WTC11 (cell line): ENCODE measurements around the gene COL9A1. TPM values are rescaled to one million over a fixed set of nuclear protein-coding genes. Genes with fewer than 3 reads are reported as not detected.

ENCODE experiments used
- ATAC-seq: fragments of 200-7000 bp; cut with Tn5 transposase; 2 replicates; pipeline ENCODE4 v1.10.0; 2021; ENCODE audit warnings: mild to moderate bottlenecking, moderate library complexity
- CTCF ChIA-PET: fragments of 300-600 bp; sonication (Branson Sonifier 250); formaldehyde crosslinking; loops from one replicate; lab custom pipeline; 2021; ENCODE audit warnings: antibody characterized with exemption; lab: Charles Lee
- POLR2A ChIA-PET: fragments of 350-600 bp; sonication (Branson Sonifier 250); formaldehyde crosslinking; loops from one replicate; lab custom pipeline; 2021; ENCODE audit warnings: antibody characterized with exemption; lab: Charles Lee
- DNase-seq: peaks from one replicate; pipeline ENCODE4 v3.0.0; 2021; ENCODE audit warnings: low spot score
- H3K27ac Mint-ChIP-seq: 2 replicates; pipeline ENCODE4 v1.8.0; 2021; ENCODE audit warnings: mixed read lengths
- H3K27me3 Mint-ChIP-seq: 2 replicates; pipeline ENCODE4 v1.8.0; 2021; ENCODE audit warnings: low read depth, mild to moderate bottlenecking, moderate library complexity, mixed read lengths
- H3K36me3 Mint-ChIP-seq: 2 replicates; pipeline ENCODE4 v1.8.0; 2021; ENCODE audit warnings: mixed read lengths
- H3K4me1 Mint-ChIP-seq: 2 replicates; pipeline ENCODE4 v1.8.0; 2022; ENCODE audit warnings: mixed read lengths
- H3K4me3 Mint-ChIP-seq: 2 replicates; pipeline ENCODE4 v1.8.0; 2021; ENCODE audit warnings: mild to moderate bottlenecking, moderate library complexity, mixed read lengths
- H3K9me3 Mint-ChIP-seq: 2 replicates; pipeline ENCODE4 v1.8.0; 2021; ENCODE audit warnings: mixed read lengths
- AFF4 ChIP-seq: sonication (generic); formaldehyde crosslinking; IDR thresholded peaks from 2 replicates; pipeline ENCODE4 v1.8.1; 2023; ENCODE audit warnings: mild to moderate bottlenecking, missing genetic modification reagents, borderline replicate concordance
- ATF1 ChIP-seq: sonication (generic); formaldehyde crosslinking; IDR thresholded peaks from 2 replicates; pipeline ENCODE4 v1.8.1; 2023; ENCODE audit warnings: mild to moderate bottlenecking, moderate library complexity, missing genetic modification reagents
- CBFB ChIP-seq: sonication (generic); formaldehyde crosslinking; IDR thresholded peaks from 2 replicates; pipeline ENCODE4 v1.8.1; 2022; ENCODE audit warnings: mild to moderate bottlenecking, low read depth, missing genetic modification reagents
- CREM ChIP-seq: sonication (generic); formaldehyde crosslinking; IDR thresholded peaks from 2 replicates; pipeline ENCODE4 v1.8.1; 2022; ENCODE audit warnings: mild to moderate bottlenecking, missing genetic modification reagents, moderate library complexity
- CTCF ChIP-seq: fragments of 200-600 bp; IDR thresholded peaks from 2 replicates; pipeline ENCODE4 v1.8.0; 2022; ENCODE audit warnings: antibody characterized with exemption
- EMX1 ChIP-seq: fragments of 250-450 bp; sonication (Bioruptor Pico); IDR thresholded peaks from 2 replicates; pipeline ENCODE4 v1.8.0; 2021; ENCODE audit warnings: mild to moderate bottlenecking
- ESRRA ChIP-seq: sonication (generic); formaldehyde crosslinking; IDR thresholded peaks from 2 replicates; pipeline ENCODE4 v1.8.1; 2022; ENCODE audit warnings: mild to moderate bottlenecking, missing genetic modification reagents, borderline replicate concordance
- GABPB1 ChIP-seq: sonication (generic); formaldehyde crosslinking; IDR thresholded peaks from 2 replicates; pipeline ENCODE4 v1.8.1; 2023; ENCODE audit warnings: mild to moderate bottlenecking, missing genetic modification reagents
- MXD4 ChIP-seq: fragments of 250-450 bp; sonication (Bioruptor Pico); IDR thresholded peaks from 2 replicates; pipeline ENCODE4 v1.8.0; 2021; ENCODE audit warnings: mild to moderate bottlenecking, moderate library complexity, borderline replicate concordance
- NFATC4 ChIP-seq: fragments of 250-450 bp; sonication (Bioruptor Pico); IDR thresholded peaks from 2 replicates; pipeline ENCODE4 v1.9.0; 2021; ENCODE audit warnings: mild to moderate bottlenecking
- NFYB ChIP-seq: sonication (generic); formaldehyde crosslinking; conservative IDR thresholded peaks from 2 replicates; pipeline ENCODE4 v1.8.0; 2022; ENCODE audit warnings: low read depth, missing genetic modification reagents
- NR1H2 ChIP-seq: sonication (generic); formaldehyde crosslinking; IDR thresholded peaks from 2 replicates; pipeline ENCODE4 v1.9.0; 2021; ENCODE audit warnings: mild to moderate bottlenecking, moderate library complexity, missing genetic modification reagents
- NR2C2 ChIP-seq: sonication (generic); formaldehyde crosslinking; IDR thresholded peaks from 2 replicates; pipeline ENCODE4 v1.8.0; 2022; ENCODE audit warnings: mild to moderate bottlenecking, missing genetic modification reagents
- RELA ChIP-seq: sonication (generic); formaldehyde crosslinking; IDR thresholded peaks from 2 replicates; pipeline ENCODE4 v1.8.1; 2022; ENCODE audit warnings: missing genetic modification reagents, mild to moderate bottlenecking, borderline replicate concordance
- RORB ChIP-seq: fragments of 250-450 bp; sonication (Bioruptor Pico); IDR thresholded peaks from 2 replicates; pipeline ENCODE4 v1.9.0; 2021; ENCODE audit warnings: mild to moderate bottlenecking
- SMAD4 ChIP-seq: sonication (generic); formaldehyde crosslinking; IDR thresholded peaks from 2 replicates; pipeline ENCODE4 v1.8.0; 2022; ENCODE audit warnings: mild to moderate bottlenecking, missing genetic modification reagents
- TEAD4 ChIP-seq: sonication (generic); formaldehyde crosslinking; IDR thresholded peaks from 2 replicates; pipeline ENCODE4 v1.8.0; 2022; ENCODE audit warnings: mild to moderate bottlenecking, missing genetic modification reagents
- TP53 ChIP-seq: sonication (generic); formaldehyde crosslinking; IDR thresholded peaks from 2 replicates; pipeline ENCODE4 v1.8.1; 2023; ENCODE audit warnings: mild to moderate bottlenecking, missing genetic modification reagents
- ZMAT4 ChIP-seq: fragments of 250-450 bp; sonication (Bioruptor Pico); IDR thresholded peaks from 2 replicates; pipeline ENCODE4 v1.9.0; 2021; ENCODE audit warnings: mild to moderate bottlenecking
- ZNF138 ChIP-seq: sonication (generic); formaldehyde crosslinking; conservative IDR thresholded peaks from 2 replicates; pipeline ENCODE4 v1.8.1; 2022; ENCODE audit warnings: mild to moderate bottlenecking, moderate library complexity, missing genetic modification reagents
- ZNF219 ChIP-seq: sonication (generic); formaldehyde crosslinking; IDR thresholded peaks from 2 replicates; pipeline ENCODE4 v1.8.0; 2023; ENCODE audit warnings: missing genetic modification reagents, mild to moderate bottlenecking, borderline replicate concordance
- ZNF232 ChIP-seq: sonication (generic); formaldehyde crosslinking; IDR thresholded peaks from 2 replicates; pipeline ENCODE4 v1.8.0; 2022; ENCODE audit warnings: mild to moderate bottlenecking, missing genetic modification reagents
- ZNF281 ChIP-seq: sonication (generic); formaldehyde crosslinking; IDR thresholded peaks from 2 replicates; pipeline ENCODE4 v1.8.0; 2023; ENCODE audit warnings: mild to moderate bottlenecking, missing genetic modification reagents
- ZNF396 ChIP-seq: fragments of 250-450 bp; sonication (Bioruptor Pico); IDR thresholded peaks from 2 replicates; pipeline ENCODE4 v1.8.0; 2021; ENCODE audit warnings: mild to moderate bottlenecking, moderate library complexity, borderline replicate concordance
- ZNF416 ChIP-seq: fragments of 250-450 bp; sonication (Bioruptor Pico); IDR thresholded peaks from 2 replicates; pipeline ENCODE4 v1.9.0; 2021; ENCODE audit warnings: mild to moderate bottlenecking, inconsistent platforms
- ZNF423 ChIP-seq: fragments of 250-450 bp; sonication (Bioruptor Pico); IDR thresholded peaks from 2 replicates; pipeline ENCODE4 v2.1.2; 2022; ENCODE audit warnings: mild to moderate bottlenecking, moderate library complexity
- total RNA-seq: library from RNA; stranded (reverse); gene quantifications from 3 replicates; pipeline ENCODE4 v1.2.3, GENCODE V29; 2021

The COL9A1 gene
- total RNA-seq, 1 experiment from 2014 or later, result 9.0 TPM

- no peak for TF ChIP-seq CTCF
- TF ChIP-seq AFF4 (CRISPR knock-in tag), result no peak
Measured at GRCh38 chr6:70215460-70216108, 87.3 kb downstream of the COL9A1 start (continued).

GRCh38 chr6:70210462-70210861 is 92.4 kb downstream of the COL9A1 start:
- POLR2A ChIA-PET, result no interaction called here
- no peak for ATAC-seq

GRCh38 chr6:70208235-70208790 is 94.6 kb downstream of the COL9A1 start:
- Mint-ChIP-seq H3K4me1 (no peaks in the 10 kb centered on the region), H3K4me3 (no peak overlapping the region), H3K36me3 (no peaks in the 10 kb centered on the region), H3K9me3 (no peaks in the 10 kb centered on the region), H3K27me3 (no peaks in the 10 kb centered on the region), H3K27ac (no peak overlapping the region)
- POLR2A ChIA-PET, result no interaction called here
- CTCF ChIA-PET, result interaction anchor here (1.7 kb wide), 2 partner anchors 13 to 161 kb away, joined by 4 to 7 read pairs; no protein-coding TSS in a partner anchor
- ATAC-seq (no peak), DNase-seq (no peak)
- TF ChIP-seq ZMAT4 (CRISPR knock-in tag), result no peak
- no peak for TF ChIP-seq ZNF138
- TF ChIP-seq ATF1, result no peak
- no peak for TF ChIP-seq MXD4 (CRISPR knock-in tag)
- TF ChIP-seq ZNF396 (CRISPR knock-in tag), result no peak
- no peak for TF ChIP-seq TEAD4 (CRISPR knock-in tag)
- TF ChIP-seq CBFB, result no peak
- no peak for TF ChIP-seq NFATC4
- TF ChIP-seq TP53 (CRISPR knock-in tag), result no peak
- TF ChIP-seq NR1H2, result no peak
- no peak for TF ChIP-seq ZNF219 (CRISPR knock-in tag)
- no peak for TF ChIP-seq ZNF416 (CRISPR knock-in tag)

More at GRCh38 chr6:70210462-70210861, 92.4 kb downstream of the COL9A1 start:
- H3K36me3 Mint-ChIP-seq, result no peaks in the 10 kb centered on the region
- no peak for DNase-seq
- no peak overlapping the region for H3K4me3 Mint-ChIP-seq
- TF ChIP-seq EMX1 (CRISPR knock-in tag) (no peak), ZMAT4 (CRISPR knock-in tag) (no peak), RELA (CRISPR knock-in tag) (no peak), NFYB (CRISPR knock-in tag) (no peak), ESRRA (CRISPR knock-in tag) (no peak), RORB (CRISPR knock-in tag) (no peak), ZNF281 (CRISPR knock-in tag) (no peak), GABPB1 (CRISPR knock-in tag) (no peak), CREM (CRISPR knock-in tag) (no peak), ZNF423 (CRISPR knock-in tag) (no peak), SMAD4 (no peak), NR2C2 (CRISPR knock-in tag) (no peak), ZNF232 (CRISPR knock-in tag) (no peak)
- no peaks in the 10 kb centered on the region for H3K9me3 Mint-ChIP-seq
- H3K27me3 Mint-ChIP-seq, result no peaks in the 10 kb centered on the region
- no peak overlapping the region for H3K27ac Mint-ChIP-seq
- CTCF ChIA-PET, result no interaction called here
- H3K4me1 Mint-ChIP-seq, result no peaks in the 10 kb centered on the region
